Measurements from ENCODE around the gene HELB.

The HELB gene

GRCh38 chr12:66365718-66366490 is 63.6 kb downstream of the HELB start:
- no peak for DNase-seq (ENCODE audit: low spot score)

DNA sequence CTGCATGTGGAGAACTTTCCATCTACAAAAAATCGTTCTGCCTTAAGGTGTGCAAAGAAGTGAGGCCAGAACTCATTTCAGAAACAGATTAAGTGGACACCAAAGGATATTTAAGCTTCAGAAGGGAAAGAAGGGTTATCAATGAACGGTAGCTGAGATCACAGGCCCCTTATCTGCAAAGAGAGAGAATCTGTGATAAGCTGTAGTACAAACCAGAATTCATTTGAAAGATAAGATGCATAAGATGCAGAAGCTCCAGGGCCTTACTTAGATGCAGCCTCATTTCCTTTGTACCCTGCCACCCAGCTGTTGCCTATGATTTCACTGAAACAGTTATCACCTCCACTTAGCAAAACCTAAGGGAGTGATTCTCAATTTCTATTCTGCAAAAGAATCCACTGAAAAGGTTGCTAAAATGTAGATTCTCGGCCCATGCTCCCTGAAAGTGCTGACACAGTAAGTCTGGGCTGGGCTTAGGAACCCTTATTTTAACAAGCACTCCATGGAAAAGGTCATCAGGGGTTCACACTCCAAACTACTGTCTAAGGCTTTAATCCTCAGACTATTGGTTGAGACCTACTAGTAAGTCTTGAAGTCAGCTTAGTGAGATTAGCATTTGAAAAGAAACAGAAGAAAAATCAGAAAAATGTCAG is 64.8 kb downstream of the HELB start:
- no peak for DNase-seq (ENCODE audit: low spot score)

DNA sequence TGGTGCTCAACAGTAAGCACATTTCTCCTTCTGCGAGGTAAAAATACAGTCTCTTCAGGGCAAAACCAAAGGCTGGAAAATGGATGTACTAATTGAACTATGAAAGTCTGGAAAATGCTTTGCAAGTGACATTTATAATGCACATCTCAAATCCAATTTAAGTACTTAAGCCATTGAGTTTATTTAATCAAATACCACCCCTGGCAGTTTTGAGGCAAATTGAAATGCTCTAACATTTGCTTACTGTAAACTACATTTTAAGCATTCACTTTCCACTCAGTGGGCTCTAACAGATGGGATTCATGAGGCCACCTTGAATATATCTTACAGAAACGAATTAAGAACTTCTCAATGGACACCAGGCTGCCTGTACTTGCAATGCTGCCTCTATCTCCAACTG is 69.7 kb downstream of the HELB start:
- DNase-seq (ENCODE audit: low spot score) = no peak

DNA sequence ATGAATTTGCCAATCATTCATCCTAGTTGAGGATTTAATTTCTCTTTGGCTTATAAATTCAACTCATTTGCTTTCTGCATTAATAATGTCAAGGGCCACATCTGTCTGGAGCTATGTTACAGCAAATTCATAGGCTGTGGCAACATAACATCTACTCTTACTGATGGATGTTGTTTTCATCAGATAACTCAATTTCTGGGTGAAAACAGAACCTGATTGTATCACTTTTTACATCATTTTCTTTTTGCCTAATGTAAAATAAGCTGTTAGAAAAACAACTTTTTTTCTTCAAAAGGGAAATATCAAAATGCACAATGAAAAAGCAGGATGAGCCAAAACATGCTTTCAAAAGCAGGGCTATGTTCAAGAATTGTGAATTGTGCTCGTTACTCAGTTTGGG is 73.3 kb downstream of the HELB start:
- DNase-seq (ENCODE audit: low spot score) = no peak

GRCh38 chr12:66379616-66380015 is 77.3 kb downstream of the HELB start:
- no peak for DNase-seq (ENCODE audit: low spot score)

DNA sequence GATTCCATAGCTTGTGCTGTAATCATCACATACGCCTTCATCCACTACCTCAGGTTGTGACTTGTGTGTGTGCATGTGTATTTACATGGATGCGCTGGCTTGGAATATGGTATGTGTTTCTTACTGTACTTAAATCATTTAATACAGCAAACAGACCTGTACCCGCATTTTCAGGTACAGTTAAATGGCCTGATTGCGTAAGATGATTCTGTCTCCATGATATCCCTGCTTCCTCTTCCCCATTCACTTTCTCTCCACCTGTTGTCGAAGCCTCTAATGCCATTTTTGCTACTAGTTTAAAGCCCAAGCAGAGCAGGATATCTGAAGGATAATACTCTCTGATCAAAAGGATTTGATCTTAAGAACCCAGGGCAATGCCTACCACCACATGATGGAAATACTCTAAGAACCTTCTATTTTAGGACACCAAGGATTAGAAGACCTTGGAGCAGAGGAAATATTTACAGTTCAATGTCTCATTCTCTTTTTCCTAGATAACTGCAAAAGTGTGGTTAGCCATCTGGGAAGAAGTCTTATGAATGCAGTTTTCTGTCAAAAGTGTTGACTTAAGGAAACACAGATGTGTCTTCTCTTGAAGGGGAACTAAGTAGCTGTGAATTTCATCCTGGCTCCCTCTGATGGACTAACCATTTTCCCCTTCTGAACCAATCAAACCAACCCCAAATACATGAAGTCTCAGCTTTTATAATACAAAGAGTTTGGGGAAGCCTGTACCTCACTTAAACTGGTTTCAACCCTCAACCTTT is 78.7 kb downstream of the HELB start:
- no peak for DNase-seq (ENCODE audit: low spot score)

- no peak for DNase-seq (ENCODE audit: low spot score)
Measured at GRCh38 chr12:66387117-66387516, 84.8 kb downstream of the HELB start.
